Ascending aorta (tissue), 2 donors: ENCODE results near the gene KRTAP10-6. TPM values are rescaled to one million over a fixed set of nuclear protein-coding genes. Genes with fewer than 3 reads are reported as not detected.

Source experiments
- DNase-seq, 2 donors: peaks; one replicate each; pipeline ENCODE4 v3.0.0-alpha.2; 2019; ENCODE audit warnings: low spot score in 2 of 2
- H3K27ac ChIP-seq, 2 donors: fragments of 200-600 bp; sonication (generic); one replicate each; pipeline ENCODE4 v1.5.1; 2016 to 2017; ENCODE audit warnings: mild to moderate bottlenecking in 1 of 2
- H3K27me3 ChIP-seq: fragments of 200-600 bp; sonication (generic); one replicate; pipeline ENCODE4 v1.5.1; 2017
- H3K36me3 ChIP-seq, 2 donors: fragments of 200-600 bp; sonication (generic); one replicate each; pipeline ENCODE4 v1.5.1; 2016
- H3K4me1 ChIP-seq, 2 donors: fragments of 200-600 bp; sonication (generic); one replicate each; pipeline ENCODE4 v1.5.1; 2016 to 2017; ENCODE audit warnings: mild to moderate bottlenecking in 1 of 2
- H3K4me3 ChIP-seq, 2 donors: fragments of 200-600 bp; sonication (generic); one replicate each; pipeline ENCODE4 v1.5.1; 2016 to 2017; ENCODE audit warnings: mild to moderate bottlenecking in 1 of 2
- H3K9me3 ChIP-seq, 2 donors: fragments of 200-600 bp; sonication (generic); one replicate each; pipeline ENCODE4 v1.5.1; 2016
- intact Hi-C: fragments of 100-400 bp; cut with DNase I; formaldehyde crosslinking; loops from one replicate; pipeline ENCODE4 v1.15.1; 2023
- total RNA-seq: library from RNA; depleted of rRNA; stranded (reverse); fragments of >200 nt; gene quantifications from one replicate; pipeline ENCODE4 v1.1.0, GENCODE V29; 2016
- TF ChIP-seq, protein P1 (sequence below), 3 experiments: fragments of 200-600 bp in 2 of 3; fragments of 450-650 bp in 1 of 3; sonication (generic) in 2 of 3; IDR thresholded peaks; one replicate each; pipeline ENCODE4 v1.5.1; 2016 to 2019; ENCODE audit warnings: antibody characterized with exemption in 3 of 3, mild to moderate bottlenecking in 1 of 3, moderate library complexity in 1 of 3

KRTAP10-6 gene
- total RNA-seq, 1 donor from 2014 or later, result not detected

DNA sequence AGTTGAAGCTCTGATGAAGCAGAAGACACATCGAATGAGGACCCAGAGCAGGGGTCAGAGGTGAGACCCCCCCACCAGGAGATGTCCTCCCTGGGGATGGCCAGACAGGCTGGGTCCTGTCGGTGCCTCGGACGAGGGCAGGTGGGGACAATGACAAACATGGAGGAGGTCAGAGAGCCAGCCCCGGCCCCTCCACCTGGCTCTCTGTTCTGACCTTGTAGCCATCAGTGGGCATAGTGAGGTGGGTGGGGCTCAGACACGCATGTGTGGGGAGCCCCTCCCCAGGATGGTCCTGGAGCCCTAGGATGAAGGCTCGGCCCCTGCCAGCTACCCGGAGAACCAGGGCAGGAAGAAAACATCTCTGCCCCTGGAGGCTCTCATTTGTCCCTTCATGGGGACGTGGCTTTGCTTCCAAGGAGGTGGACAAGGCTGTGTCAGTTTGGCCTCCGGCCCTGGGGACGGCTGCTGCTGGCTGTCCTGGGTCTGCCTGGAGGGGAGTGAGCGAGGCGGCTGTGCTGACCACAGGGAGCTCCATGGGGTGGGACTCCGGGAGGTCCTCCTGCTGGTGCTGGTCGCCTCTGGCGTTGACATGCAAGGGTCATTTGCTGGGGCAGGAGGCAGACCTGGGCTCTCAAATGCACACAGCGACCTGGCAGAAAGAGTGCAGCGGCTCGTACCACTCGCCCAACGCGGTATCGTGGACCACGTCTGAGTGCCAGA, 2.6 kb downstream of the KRTAP10-6 start:
- no peak for DNase-seq
- no peaks in the 10 kb centered on the region for H3K27me3 ChIP-seq
- intact Hi-C loops, result no loop called here
- no peak overlapping the region for H3K4me3 ChIP-seq
- TF ChIP-seq, protein P1, sequence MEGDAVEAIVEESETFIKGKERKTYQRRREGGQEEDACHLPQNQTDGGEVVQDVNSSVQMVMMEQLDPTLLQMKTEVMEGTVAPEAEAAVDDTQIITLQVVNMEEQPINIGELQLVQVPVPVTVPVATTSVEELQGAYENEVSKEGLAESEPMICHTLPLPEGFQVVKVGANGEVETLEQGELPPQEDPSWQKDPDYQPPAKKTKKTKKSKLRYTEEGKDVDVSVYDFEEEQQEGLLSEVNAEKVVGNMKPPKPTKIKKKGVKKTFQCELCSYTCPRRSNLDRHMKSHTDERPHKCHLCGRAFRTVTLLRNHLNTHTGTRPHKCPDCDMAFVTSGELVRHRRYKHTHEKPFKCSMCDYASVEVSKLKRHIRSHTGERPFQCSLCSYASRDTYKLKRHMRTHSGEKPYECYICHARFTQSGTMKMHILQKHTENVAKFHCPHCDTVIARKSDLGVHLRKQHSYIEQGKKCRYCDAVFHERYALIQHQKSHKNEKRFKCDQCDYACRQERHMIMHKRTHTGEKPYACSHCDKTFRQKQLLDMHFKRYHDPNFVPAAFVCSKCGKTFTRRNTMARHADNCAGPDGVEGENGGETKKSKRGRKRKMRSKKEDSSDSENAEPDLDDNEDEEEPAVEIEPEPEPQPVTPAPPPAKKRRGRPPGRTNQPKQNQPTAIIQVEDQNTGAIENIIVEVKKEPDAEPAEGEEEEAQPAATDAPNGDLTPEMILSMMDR (IDR thresholded peaks at IDR 0.05), result no peak
- H3K27ac ChIP-seq, result no peak overlapping the region
- no peaks in the 10 kb centered on the region for H3K9me3 ChIP-seq
- no peaks in the 10 kb centered on the region for H3K36me3 ChIP-seq
- H3K4me1 ChIP-seq, result no peaks in the 10 kb centered on the region

DNA sequence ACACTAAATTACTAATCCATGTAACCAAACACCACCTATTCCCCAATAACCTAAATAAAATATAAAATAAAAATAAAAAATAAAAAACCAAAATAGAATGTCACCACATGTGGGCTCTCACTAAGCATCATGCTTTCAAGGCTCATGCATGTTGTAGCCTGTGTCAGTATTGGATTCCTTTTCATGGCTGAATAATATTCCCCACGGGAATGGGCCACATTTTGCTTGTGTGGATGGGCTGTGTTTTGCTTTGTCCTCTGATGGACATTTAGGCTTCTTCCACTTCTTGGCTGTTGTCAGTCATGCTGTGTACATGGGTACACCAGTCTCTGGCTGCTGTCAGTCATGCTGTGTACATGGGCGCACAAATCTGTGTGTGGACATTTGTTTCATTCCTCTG, 3.2 kb downstream of the KRTAP10-6 start:
- intact Hi-C loops, result no loop called here
- H3K4me1 ChIP-seq, result no peaks in the 10 kb centered on the region
- no peak for DNase-seq
- no peaks in the 10 kb centered on the region for H3K27me3 ChIP-seq
- H3K9me3 ChIP-seq, result no peaks in the 10 kb centered on the region
- no peak overlapping the region for H3K27ac ChIP-seq
- H3K4me3 ChIP-seq, result no peak overlapping the region
- TF ChIP-seq, protein P1 (IDR thresholded peaks at IDR 0.05), result no peak
- no peaks in the 10 kb centered on the region for H3K36me3 ChIP-seq

DNA sequence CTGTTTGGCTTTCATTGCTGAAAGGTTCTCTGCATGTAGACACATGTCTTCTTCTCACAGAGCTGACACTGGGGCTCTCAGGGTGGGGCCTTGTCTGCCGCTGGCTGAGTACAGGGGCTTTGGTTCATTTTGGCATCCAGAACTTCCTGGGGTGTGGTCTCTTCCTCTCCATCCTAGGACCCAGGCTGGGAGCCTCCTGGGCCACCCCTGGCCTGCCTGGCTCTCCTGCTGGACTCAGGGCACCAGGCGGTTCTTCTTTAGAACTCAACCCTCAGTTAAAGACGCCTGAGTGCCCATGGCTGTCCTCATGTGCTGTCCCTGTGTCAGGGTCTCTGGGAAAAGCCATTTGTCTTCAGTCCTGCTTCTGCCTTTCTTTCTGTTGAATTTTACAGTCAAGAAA, 6.4 kb downstream of the KRTAP10-6 start:
- H3K36me3 ChIP-seq, result no peaks in the 10 kb centered on the region
- H3K4me1 ChIP-seq, result no peaks in the 10 kb centered on the region
- intact Hi-C loops, result no loop called here
- no peak overlapping the region for H3K4me3 ChIP-seq
- no peak overlapping the region for H3K27ac ChIP-seq
- TF ChIP-seq, protein P1 (IDR thresholded peaks at IDR 0.05), result no peak
- peaks cover 3 to 5% of the 10 kb centered on the region in 2 donors for H3K9me3 ChIP-seq
- no peaks in the 10 kb centered on the region for H3K27me3 ChIP-seq
- DNase-seq, result no peak

DNA sequence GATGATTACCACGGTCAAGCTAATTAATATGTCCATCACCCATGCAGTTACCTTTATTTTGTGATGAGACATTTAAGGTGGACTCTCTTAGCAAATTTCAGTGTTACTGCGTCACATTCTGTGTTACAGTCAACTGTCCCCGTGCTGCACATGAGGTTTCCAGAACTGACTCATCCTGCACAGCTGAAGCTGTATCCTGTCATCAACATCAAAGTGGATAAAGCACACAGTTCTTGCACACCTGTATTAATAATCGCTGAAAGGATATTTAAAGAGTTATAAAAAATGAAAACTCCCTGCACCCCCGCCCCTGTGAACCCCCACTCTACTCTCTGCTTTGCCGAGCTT, 8.5 kb downstream of the KRTAP10-6 start:
- DNase-seq, result no peak
- no peaks in the 10 kb centered on the region for H3K4me1 ChIP-seq
- no peaks in the 10 kb centered on the region for H3K36me3 ChIP-seq
- H3K27ac ChIP-seq, result no peak overlapping the region
- TF ChIP-seq, protein P1 (IDR thresholded peaks at IDR 0.05), result no peak
- intact Hi-C loops, result no loop called here
- no peak overlapping the region for H3K4me3 ChIP-seq
- no peaks in the 10 kb centered on the region for H3K27me3 ChIP-seq
- peaks cover 3 to 7% of the 10 kb centered on the region in 2 donors for H3K9me3 ChIP-seq

DNA sequence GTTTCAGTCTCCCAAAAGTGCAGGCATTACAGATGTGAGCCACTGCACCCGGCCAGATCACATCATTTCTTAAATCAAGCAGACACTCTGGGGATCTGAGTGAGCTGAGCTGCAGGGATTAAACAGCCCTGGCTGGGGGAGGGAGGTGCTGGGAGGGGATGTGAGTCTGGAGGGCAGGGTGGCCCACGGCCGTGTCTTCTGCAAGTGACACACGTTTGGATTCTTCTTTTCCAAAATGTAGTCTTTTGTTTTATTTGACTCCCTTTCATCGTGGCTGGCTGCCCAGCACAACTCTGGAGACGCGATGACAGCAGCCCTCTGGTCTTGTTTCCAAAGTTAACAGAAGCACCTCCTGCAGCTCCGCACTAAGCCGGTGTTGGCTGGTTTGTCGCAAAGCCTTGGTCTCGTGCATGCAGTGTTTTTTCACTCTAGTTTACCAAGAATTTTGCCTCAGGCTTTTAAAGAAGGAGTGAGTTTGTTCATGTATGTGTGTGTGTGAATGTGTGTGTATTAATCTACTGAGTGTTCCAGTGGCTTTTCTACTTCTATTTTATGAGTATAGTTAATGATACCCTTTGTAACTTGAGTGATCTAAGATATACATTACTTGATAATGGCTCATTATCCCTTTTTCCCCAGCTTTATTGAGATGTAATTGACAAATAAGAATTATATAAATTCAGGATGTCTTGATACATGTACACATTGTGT, 9.1 kb downstream of the KRTAP10-6 start:
- no peak overlapping the region for H3K27ac ChIP-seq
- intact Hi-C loops, result no loop called here
- H3K36me3 ChIP-seq, result no peaks in the 10 kb centered on the region
- H3K4me1 ChIP-seq, result no peaks in the 10 kb centered on the region
- H3K27me3 ChIP-seq, result no peaks in the 10 kb centered on the region
- H3K9me3 ChIP-seq, result peaks cover 3 to 7% of the 10 kb centered on the region in 2 donors
- DNase-seq, result no peak
- H3K4me3 ChIP-seq, result no peak overlapping the region
- TF ChIP-seq, protein P1 (IDR thresholded peaks at IDR 0.05), result no peak
